HG03521 (cell line): ENCODE results near the gene GRIN2A.

Source experiments
- ATAC-seq: cut with Tn5 transposase; IDR thresholded peaks from one replicate; pipeline ENCODE4 v1.9.1; 2021; ENCODE audit warnings: mild to moderate bottlenecking, moderate library complexity; ENCODE audit not compliant: unreplicated experiment

The GRIN2A gene

DNA sequence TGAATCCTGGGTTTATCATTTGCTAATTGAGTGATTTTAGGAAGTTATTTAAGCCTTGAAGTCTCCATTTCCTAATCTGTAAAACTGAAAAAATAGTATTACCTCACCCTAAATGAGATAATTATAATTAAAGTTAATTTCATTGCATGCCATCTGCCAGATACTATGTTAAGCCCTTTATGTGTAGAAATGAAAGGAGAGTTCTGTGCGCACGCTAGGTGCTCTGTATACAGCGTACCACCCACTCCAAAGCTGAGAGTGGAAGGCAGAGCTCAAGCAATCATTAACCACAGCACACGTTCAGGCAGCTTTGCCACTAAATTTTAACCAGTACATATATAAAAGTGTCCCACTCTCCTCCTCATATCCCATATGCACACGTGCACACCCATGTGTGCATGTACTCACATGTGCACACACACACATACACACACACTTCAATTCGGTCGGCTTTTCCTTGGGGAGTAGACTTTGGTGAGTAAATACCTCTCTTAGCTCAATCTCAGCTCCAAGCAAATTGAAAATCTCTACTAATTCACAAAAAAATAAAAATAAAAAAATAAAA is 204.8 kb downstream of the GRIN2A start:
- no peak for ATAC-seq

DNA sequence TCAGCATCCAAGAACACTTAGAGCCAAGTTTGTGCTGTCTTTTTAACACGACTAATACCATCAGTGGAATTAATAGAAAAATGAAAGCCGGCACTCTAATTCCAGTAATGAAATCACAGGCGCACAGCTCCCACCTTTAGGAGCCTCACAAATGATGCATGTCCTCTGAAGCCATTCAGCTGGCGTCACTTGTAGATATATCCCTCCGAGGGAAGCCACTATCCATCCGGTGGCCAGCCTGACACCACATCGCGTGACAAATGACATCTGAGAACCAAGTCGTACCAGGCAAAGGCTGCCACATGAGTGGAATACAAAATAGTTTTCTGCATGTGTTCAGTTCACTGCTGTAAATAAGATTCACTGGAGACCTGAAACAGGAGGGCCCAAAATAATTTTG is 205.6 kb downstream of the GRIN2A start:
- ATAC-seq = no peak

DNA sequence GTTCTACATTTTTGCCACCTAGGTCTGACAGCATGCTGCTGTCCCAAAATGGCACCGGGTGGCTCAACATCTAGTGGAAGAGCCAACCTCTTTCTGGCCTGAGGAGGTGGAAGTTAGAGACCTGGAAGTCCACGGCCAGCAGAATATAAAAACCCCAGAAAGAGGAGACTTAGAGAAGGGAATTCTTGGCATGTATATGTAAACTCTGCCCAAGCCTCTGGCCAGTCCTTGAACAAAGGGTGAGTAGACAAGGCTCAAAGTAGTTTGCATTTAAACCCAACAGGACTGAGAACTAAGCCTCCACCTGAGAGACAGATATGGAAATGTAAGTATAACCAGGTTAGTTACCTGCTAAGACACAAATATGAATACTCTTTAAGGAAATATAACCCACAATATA is 210.3 kb downstream of the GRIN2A start:
- ATAC-seq = no peak

DNA sequence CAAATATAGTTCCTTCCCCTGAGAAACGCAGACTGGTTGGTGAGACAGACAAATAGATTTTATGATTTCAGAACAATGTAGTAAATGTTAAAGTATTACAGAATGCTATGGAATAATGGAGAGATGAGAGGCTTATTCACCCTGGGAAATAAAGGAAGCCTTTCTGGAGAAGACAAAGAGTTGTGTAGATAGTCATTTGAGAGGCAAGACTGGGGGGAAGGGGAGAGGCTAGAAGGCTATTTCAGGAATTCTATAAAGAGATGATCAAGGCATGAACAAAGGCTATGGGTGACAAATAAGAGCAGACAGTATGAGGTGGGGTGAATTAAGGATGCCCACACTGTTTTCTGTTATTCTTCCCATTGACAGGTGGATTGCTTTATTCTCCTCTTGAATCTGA is 211.4 kb downstream of the GRIN2A start:
- no peak for ATAC-seq

DNA sequence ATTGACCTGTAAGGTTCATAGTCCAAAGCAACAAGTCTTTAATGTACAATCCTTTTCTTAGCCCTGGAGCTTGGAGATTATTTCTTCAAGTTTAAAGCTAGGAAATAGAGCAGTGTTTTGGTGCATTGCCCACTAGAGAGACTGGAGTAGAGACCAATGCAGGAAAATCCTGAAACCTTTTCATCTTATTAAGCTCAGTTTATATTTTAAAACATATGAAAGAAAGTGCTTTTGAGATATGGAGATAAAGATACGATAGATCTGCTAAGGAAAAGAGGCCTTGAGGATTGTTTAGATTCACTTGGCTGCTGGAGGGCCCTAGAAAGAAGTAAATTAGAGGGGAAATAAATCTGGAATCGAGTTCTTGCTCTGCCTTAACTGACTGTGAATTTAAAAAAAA is 212.0 kb downstream of the GRIN2A start:
- no peak for ATAC-seq

DNA sequence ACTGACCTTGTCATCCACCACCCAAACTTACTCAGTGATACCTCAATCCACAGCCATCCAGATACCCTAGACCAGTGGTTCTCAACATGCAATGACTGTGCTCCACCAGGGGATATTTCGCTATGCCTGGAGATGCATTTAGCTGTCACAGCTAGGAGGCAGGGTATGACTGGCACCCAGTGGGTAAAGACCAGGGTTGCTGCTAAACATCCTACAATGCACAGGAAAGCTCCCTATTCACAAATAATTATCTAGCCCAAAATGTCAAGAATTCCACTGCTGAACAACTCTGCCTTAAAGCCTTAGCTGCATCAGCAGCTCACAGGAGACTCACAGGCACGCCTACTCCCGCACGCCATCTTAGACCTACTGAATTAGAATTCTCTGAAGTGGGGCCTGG is 212.6 kb downstream of the GRIN2A start:
- no peak for ATAC-seq

DNA sequence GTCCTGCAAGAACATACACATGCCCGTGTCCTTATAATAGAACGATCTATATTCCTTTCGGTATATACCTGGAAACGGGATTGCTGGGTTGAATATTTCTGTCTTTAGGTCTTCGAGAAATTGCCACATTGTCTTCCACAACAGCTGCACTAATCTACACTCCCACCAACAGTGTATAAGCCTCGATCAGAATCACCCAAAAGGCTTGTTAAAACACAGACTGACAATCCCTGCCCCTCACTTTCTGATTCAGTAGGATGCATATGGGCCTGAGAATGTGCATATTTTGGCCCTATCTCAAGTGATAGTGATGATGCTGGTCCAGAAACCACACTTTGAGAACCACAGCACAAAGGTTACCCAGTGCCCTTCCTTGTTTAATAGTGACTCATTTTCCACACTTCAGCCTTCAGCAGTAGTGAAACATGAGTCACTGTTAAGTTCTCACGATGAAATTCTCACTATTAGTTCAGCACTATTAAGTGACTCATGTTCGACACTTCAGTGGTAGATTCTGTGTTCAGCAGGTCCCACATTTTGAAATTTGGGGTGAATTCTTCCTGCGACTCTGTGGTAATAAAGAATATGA is 215.6 kb downstream of the GRIN2A start:
- no peak for ATAC-seq

DNA sequence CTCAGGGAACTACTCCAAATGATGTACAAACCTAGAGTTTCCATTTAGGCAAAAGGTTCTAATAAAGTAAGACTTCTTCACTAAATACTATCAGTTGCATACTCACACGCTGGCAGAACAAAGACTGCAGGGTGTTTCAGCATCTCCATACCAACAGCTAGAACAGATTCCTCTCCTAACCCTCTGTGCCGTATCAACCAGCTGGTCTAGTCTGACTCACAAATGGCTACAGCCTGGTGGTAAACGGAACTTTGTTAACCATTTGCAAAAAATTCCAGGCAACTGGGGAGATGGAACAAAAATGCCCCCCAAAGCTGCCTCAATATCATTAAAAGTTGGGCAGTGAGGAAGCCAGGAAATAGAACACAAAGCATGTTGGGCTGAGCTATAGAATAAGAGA is 217.1 kb downstream of the GRIN2A start:
- no peak for ATAC-seq

DNA sequence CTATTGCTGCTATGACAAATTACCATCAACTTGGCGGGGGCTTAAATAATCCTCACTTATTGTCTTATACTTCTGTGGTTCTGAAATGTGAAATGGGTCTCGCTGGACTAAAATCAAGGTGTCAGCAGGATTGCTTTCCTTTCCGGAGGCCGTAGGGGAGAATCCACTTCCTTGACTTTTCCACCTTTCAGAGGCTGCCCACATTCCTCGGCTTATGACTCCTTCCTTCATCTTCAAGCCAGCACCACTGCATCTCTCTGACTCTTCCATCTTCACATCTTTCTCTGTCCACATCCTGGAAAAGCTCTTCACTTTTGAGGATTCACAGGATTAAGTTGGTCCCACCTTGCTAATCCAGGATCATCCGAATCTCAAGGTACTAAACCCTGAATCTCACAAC is 217.8 kb downstream of the GRIN2A start:
- no peak for ATAC-seq

DNA sequence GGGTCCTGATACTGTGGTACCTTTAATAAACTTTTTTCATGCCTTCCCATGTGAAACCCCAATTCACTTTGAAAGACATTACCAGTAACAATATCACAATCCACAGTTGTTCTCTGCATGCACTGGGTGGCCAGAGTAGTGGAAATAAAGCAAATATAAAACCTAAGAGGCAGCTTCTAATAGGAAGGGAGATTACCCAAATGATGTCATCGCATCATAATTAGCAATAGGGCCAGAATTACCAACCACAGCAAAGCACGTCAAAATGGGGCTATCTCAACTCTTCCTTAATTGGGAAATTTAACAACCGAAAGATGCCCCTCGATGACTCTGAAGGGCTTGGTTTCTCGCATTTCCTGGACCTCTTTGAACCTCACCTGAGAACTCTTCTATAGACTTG is 224.8 kb downstream of the GRIN2A start:
- ATAC-seq = no peak

DNA sequence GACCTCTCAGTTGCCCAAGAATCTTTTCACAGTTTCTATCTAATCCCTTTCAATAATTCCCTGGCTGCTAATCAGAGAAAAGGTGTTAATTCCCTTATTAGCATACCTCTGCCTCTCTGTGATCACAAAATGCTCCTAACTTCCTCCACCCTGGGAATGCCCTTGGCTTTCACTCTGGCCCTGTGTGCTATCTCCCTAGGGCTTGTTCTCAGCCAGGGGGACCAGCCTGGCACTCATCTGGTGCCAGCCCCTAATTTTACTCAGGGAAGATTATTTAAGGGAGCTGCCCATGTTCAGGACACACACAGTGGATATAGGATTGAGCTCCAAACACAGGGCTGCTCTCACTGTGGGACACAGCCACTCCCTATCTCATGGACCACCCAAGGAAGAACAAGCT is 225.2 kb downstream of the GRIN2A start:
- no peak for ATAC-seq

DNA sequence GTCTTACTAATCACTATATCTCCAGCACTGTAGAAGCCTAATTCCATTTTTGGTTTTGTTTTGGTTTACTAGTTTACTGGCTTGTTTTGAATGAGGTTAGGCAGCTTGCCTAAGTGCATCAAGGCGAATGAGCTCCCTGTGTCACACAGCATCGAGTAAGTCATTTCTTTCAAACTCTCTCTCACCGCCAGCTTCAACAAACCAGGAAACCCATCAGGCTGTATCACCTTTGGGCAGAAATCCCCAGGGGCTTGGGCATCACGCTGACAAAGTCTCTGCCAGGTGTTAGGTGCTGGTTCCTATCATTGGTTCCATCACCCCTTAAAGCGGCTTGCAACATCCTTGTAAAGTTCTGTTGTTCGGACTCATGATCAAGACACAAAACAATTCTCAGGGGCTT is 226.6 kb downstream of the GRIN2A start:
- no peak for ATAC-seq

DNA sequence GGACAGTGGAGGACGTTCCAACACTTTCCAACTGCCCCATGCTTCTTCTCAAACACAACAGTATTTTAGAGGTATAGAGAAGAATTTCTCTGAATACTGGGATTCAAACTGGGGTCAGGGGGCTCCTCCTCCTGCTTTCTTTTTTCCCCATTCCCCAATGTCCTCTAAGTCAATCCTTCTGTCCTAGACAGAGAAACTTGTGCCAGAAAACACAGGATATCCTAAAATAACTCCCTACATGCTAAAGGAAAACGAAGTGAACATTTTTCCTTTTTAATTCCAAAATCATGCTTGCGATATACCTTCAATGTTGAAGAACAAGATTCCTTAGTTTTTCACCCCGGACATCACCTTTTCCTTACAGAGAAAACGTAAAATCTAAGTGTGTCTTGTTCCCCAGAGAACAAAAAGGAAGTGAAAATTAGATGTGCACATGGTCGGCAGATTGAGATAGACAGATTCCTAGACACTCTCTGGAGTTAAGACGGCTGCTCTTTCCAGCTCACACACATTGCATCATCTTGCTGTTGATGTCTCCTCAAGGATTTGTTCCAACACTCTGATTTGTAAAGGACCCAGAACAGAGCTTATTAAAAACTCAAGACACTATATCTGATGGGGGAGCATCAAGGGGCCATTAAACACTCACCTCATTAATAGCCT is 228.2 kb downstream of the GRIN2A start:
- ATAC-seq = no peak

DNA sequence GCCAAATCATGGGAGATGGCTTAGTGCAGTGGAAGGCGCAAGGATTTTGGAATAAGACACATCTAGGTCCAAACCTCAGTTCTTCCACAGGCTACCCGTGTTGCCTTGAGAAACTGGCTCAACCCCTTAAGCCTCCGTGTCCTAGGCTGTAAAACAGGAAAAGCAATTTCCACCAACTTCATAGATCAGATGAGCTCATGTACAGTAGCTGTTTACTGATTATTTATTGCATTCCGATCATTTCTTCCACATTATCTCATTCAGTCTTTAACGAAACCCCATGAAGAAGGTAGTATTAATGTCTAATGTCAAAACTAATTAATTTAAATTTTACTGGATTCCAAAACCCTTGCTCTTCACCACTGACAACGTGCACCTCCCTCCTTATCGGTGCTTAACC is 231.6 kb downstream of the GRIN2A start:
- ATAC-seq = no peak

DNA sequence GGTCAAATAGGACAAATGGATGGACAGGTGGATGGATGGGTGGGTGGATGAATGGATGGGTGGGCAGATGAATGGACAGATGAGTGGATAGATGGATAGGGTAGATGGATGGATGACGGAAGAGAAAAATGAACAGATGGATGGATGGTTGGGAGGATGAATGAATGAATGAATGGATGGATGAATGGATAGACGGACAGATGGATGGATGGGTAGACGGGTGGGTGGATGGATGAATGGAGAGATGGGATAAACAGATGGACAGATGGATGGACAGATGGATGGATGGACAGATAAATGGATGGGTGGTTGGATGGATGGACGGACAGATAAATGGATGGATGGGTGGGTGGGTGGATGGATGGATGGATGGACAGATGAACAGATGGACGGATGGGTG is 232.8 kb downstream of the GRIN2A start:
- ATAC-seq = no peak

DNA sequence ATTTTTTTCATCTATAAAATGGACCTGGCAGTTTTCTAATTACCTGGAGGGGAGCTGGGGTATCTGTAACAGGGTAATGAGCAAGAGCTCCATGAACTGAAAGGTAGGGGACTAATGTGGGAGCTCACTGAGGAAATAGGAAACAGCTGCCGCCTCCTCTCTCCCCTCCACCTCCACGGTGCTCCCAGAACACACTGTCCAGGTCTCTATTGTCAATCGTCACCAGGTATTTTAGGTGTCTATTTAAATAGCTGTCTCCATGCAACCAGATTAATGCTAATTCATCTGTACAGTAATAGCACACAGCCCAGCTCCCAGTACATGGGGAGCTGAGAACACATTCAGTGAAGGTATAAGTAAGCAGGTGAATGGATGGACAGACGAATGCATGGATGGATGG is 233.3 kb downstream of the GRIN2A start:
- ATAC-seq = no peak

DNA sequence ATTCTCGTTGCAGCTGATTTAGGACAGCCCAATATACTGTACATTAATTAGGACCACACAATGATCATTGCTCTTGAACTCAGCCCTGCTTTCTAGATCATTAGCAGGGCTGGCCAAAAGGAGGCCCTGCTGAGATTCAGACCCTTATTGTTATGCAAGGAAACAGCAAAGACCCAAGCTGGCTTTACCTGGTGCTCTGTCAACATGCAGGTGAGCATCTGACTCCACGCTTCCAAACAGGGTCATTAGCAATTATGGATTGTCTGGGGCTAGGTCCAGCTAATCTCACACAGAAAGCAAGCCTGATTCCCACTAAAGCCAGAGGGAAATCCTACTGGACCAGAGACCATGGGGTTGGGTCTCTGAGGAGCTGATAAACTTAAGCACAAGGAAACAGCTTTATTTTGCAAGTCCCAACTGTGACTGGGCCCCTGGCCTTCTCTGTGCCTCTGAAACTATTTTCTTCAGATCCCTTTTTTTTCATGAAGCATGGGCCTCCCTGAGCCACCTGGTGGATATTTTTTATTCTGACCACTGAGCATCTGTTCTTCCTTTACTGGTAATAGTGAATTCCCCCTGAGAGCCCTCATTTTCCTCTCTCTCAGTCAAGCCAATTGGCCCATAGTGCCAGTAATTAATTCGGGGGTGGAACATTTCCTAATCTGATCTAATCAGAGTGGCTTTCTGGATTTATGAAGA is 236.1 kb downstream of the GRIN2A start:
- ATAC-seq = no peak

DNA sequence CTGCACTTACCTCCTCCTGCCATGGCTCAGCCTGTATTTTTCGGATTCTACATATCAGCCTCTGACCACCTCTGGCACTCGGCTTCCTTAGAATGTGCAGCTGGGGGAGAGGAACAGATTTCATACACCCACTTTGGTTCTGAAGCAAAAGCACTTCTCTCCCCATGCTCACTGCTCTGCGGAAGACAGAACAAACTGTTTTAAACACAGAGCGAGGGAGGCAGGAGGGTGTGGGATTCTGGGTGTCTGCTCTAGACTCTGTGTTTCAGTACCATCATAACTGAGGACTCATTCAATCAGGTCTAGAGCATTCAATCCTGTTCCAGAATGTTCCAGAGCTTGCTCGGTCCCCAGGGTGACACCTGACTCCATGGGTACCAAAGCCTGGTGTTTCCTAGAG is 239.1 kb downstream of the GRIN2A start:
- ATAC-seq = no peak

DNA sequence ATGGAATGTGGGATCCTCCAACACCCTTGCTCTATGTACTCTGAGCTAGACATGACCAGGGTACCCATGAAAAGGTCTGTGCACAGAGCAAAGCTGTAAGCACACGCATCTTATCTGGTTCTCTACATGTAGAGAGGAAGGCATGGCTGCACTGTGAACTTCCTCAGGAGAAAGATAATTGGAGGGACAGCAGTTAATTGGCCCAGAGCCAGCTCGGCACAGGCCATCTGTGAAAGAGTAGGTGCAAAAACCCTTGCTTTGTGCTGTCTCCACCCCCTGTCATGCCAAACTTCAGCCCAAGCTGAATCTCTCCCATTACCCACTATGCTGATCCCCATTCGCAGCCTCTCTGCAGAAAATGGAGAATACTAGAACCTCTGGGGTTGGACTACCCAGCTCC is 241.0 kb downstream of the GRIN2A start:
- no peak for ATAC-seq

DNA sequence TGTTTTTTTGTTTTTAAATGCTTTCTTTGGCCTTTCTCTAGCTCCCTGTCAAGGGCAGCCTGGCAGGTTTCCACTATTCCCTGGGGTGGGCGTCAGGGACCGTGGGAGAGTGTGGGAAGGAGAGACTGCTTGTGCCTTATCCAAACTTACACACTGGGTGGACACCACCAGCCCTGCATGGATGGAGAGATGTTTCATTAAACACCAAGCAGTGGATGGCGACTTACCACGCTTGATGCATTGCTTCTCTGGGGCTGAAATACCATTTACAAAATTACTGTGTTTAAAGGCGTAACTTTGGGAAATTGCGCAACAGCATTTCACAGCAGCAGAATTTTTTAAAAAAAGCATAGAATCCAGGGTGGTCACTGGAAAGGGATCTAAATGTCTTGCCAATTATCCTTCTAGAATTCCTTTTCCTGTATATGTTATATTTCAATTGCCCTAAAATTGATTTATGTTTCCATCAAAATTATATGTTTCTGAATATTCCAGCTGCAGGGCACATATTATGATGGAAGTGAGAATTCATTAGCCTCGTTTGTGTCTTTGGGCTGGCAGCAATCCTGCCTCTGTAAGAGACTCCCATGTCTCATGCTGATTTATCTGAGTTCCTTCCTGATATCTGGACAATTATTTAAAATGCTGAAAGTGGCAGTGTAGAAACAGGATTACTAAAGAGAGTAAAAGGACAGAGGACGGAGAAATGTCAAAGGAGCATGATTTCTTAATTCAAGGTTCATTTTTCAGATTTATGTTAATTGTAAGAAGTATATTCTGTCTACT is 247.3 kb downstream of the GRIN2A start:
- ATAC-seq = no peak

DNA sequence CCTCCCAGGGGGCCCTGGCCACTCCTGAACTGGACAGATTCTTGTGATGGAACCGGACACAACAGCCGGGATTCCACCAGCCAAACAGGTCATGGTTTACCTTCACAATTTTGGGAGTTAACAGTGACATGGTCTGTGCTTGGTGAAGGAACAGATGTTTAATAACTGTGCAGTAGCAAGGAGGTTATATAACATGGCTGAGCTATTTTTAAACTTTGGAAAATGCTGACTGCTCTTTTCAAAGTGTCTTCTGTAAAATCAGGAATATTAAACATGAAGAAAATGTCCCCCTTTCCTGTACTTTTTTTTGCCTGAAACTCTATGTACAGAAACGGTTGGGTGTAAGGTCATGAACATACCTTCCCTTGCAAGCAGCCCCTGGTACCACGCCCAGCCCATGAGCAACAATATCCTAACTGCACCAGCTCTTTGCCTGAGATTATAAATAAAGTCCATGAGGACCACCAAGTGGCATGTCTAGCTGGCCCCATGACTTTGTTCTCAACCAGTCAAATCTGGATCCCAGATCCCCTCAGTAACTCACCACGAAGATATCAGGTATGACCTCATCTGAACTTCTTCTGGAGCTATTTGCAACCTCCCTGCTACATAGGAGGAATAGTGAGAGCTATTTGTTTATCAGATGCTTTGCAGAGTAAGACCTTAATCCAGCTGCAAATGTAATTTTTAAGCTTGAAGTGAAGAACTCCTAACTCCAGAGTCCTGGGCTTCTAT is 249.1 kb downstream of the GRIN2A start:
- ATAC-seq = no peak
